CD4-positive, alpha-beta T cell treated with Interleukin-15 for 1 hour (primary cell): Measurements from ENCODE around the gene CCDC17.

Experiments used
- DNase-seq: peaks from one replicate; pipeline ENCODE4 v3.0.0-alpha.2; 2020

CCDC17 gene

GRCh38 chr1:45623972-45624371 is at the start of gene CCDC17:
TSS of gene CCDC17 (minus strand) at chr1:45624054. CDS start at chr1:45623909, 145 bp downstream.
- DNase-seq, result no peak

- DNase-seq, result no peak
Observed at GRCh38 chr1:45669859-45670655, 46.2 kb upstream of the CCDC17 start.

GRCh38 chr1:45669379-45669778 is 45.5 kb upstream of the CCDC17 start:
- no peak for DNase-seq

GRCh38 chr1:45668526-45668925 is 44.7 kb upstream of the CCDC17 start:
- DNase-seq, result no peak

- DNase-seq, result no peak
Observed at GRCh38 chr1:45667321-45668111, 43.7 kb upstream of the CCDC17 start.

- no peak for DNase-seq
Observed at GRCh38 chr1:45666836-45667235, 43.0 kb upstream of the CCDC17 start.

- no peak for DNase-seq
Observed at GRCh38 chr1:45660336-45660735, 36.5 kb upstream of the CCDC17 start.

- no peak for DNase-seq
Observed at GRCh38 chr1:45659222-45659621, 35.4 kb upstream of the CCDC17 start.

- no peak for DNase-seq
Observed at GRCh38 chr1:45658171-45658570, 34.3 kb upstream of the CCDC17 start.

- no peak for DNase-seq
Observed at GRCh38 chr1:45656573-45657226, 32.8 kb upstream of the CCDC17 start.

GRCh38 chr1:45654540-45655280 is 30.9 kb upstream of the CCDC17 start:
- no peak for DNase-seq

GRCh38 chr1:45647248-45648021 is 23.6 kb upstream of the CCDC17 start:
- no peak for DNase-seq

GRCh38 chr1:45644661-45645060 is 20.8 kb upstream of the CCDC17 start:
- DNase-seq, result no peak

- no peak for DNase-seq
Observed at GRCh38 chr1:45643978-45644377, 20.1 kb upstream of the CCDC17 start.

- no peak for DNase-seq
Observed at GRCh38 chr1:45643321-45643720, 19.5 kb upstream of the CCDC17 start.

- no peak for DNase-seq
Observed at GRCh38 chr1:45640293-45640692, 16.4 kb upstream of the CCDC17 start.

GRCh38 chr1:45635211-45635610 is 11.4 kb upstream of the CCDC17 start:
- no peak for DNase-seq

GRCh38 chr1:45630429-45630828 is 6.6 kb upstream of the CCDC17 start:
- no peak for DNase-seq

GRCh38 chr1:45629035-45629434 is 5.2 kb upstream of the CCDC17 start:
- no peak for DNase-seq

GRCh38 chr1:45622524-45623394 is 1.1 kb downstream of the CCDC17 start:
- DNase-seq, result no peak

- no peak for DNase-seq
Observed at GRCh38 chr1:45621895-45622523, 1.8 kb downstream of the CCDC17 start.
